Activated B cell treated with CpG ODN at 0.5 μM for 24 hours (primary cell): Measurements from ENCODE around the gene UGP2. TPM values are rescaled to one million over a fixed set of nuclear protein-coding genes. Genes with fewer than 3 reads are reported as not detected.

Experiments
- ATAC-seq: fragments of 200-7000 bp; cut with Tn5 transposase; one replicate; pipeline ENCODE4 v1.10.0; 2021; ENCODE audit warnings: low read depth, mild to moderate bottlenecking, moderate library complexity
- CTCF ChIA-PET: fragments of 350-600 bp; sonication (Branson Sonifier 250); formaldehyde crosslinking; loops from one replicate; lab custom pipeline; 2021; ENCODE audit warnings: antibody characterized with exemption; lab: Charles Lee
- POLR2A ChIA-PET: fragments of 350-600 bp; sonication (Branson Sonifier 250); formaldehyde crosslinking; loops from one replicate; lab custom pipeline; 2021; ENCODE audit warnings: antibody characterized with exemption; lab: Charles Lee
- DNase-seq: peaks from one replicate; pipeline ENCODE4 v3.0.0; 2022
- H3K27ac Mint-ChIP-seq: one replicate; pipeline ENCODE4 v1.8.0; 2020; ENCODE audit warnings: mixed read lengths
- H3K27me3 Mint-ChIP-seq: one replicate; pipeline ENCODE4 v1.8.0; 2021; ENCODE audit warnings: mixed read lengths
- H3K36me3 Mint-ChIP-seq: one replicate; pipeline ENCODE4 v1.8.0; 2021; ENCODE audit warnings: low read depth, mixed read lengths
- H3K4me1 Mint-ChIP-seq: one replicate; pipeline ENCODE4 v1.8.0; 2021; ENCODE audit warnings: mixed read lengths
- H3K4me3 Mint-ChIP-seq: one replicate; pipeline ENCODE4 v1.8.0; 2020; ENCODE audit warnings: mild to moderate bottlenecking, mixed read lengths
- H3K9me3 Mint-ChIP-seq: one replicate; pipeline ENCODE4 v1.8.0; 2020; ENCODE audit warnings: mixed read lengths
- CTCF ChIP-seq: fragments of 200-600 bp; IDR thresholded peaks from one replicate; pipeline ENCODE4 v1.8.0; 2022; ENCODE audit warnings: antibody characterized with exemption, mild to moderate bottlenecking
- intact Hi-C: fragments of 100-400 bp; cut with micrococcal nuclease; formaldehyde crosslinking; loops from one replicate; pipeline ENCODE4 v1.15.1; 2024
- total RNA-seq: library from RNA; stranded (reverse); gene quantifications from 2 replicates; pipeline ENCODE4 v1.2.3, GENCODE V29; 2022

Gene UGP2
- total RNA-seq, 1 donor from 2014 or later, result 73.5 TPM

- peaks cover 79% of the 10 kb centered on the region for H3K36me3 Mint-ChIP-seq
- CTCF ChIA-PET, result no interaction called here
Observed at GRCh38 chr2:63894167-63894566, 52.5 kb downstream of the UGP2 start.

GRCh38 chr2:63898839-63899238 is 57.1 kb downstream of the UGP2 start:
- POLR2A ChIA-PET, result interaction anchor here (0.7 kb wide), 1 partner anchor 9 kb away, joined by 3 read pairs; no protein-coding TSS in a partner anchor
- Mint-ChIP-seq H3K4me3 (no peak overlapping the region), H3K27me3 (no peaks in the 10 kb centered on the region), H3K27ac (no peak overlapping the region), H3K36me3 (peaks cover 71% of the 10 kb centered on the region), H3K4me1 (peaks cover 3% of the 10 kb centered on the region), H3K9me3 (peaks cover 9% of the 10 kb centered on the region)
- DNase-seq (no peak), ATAC-seq (no peak)
- no peak for TF ChIP-seq CTCF
- CTCF ChIA-PET, result no interaction called here
- intact Hi-C loops, result loop anchor here (5.0 kb wide), 1 partner anchor 428 kb away; no protein-coding TSS in a partner anchor

More at GRCh38 chr2:63894167-63894566, 52.5 kb downstream of the UGP2 start:
- Mint-ChIP-seq H3K4me3 (no peak overlapping the region), H3K9me3 (no peaks in the 10 kb centered on the region), H3K4me1 (no peaks in the 10 kb centered on the region), H3K27me3 (no peaks in the 10 kb centered on the region), H3K27ac (no peak overlapping the region)
- ATAC-seq, result no peak
- DNase-seq, result no peak
- POLR2A ChIA-PET, result no interaction called here
- intact Hi-C loops, result no loop called here
- TF ChIP-seq CTCF, result no peak

GRCh38 chr2:63899639-63900038 is 57.9 kb downstream of the UGP2 start:
- ChIA-PET CTCF (no interaction called here), POLR2A (no interaction called here)
- ATAC-seq (no peak), DNase-seq (no peak)
- TF ChIP-seq CTCF, result no peak
- Mint-ChIP-seq H3K4me3 (no peak overlapping the region), H3K4me1 (peaks cover 3% of the 10 kb centered on the region), H3K36me3 (peaks cover 71% of the 10 kb centered on the region), H3K9me3 (peaks cover 11% of the 10 kb centered on the region), H3K27ac (no peak overlapping the region), H3K27me3 (no peaks in the 10 kb centered on the region)
- intact Hi-C loops, result loop anchor here (5.0 kb wide), 1 partner anchor 428 kb away; no protein-coding TSS in a partner anchor

- ChIA-PET CTCF (no interaction called here), POLR2A (no interaction called here)
- Mint-ChIP-seq H3K4me3 (no peak overlapping the region), H3K27ac (no peak overlapping the region), H3K36me3 (peaks cover 73% of the 10 kb centered on the region), H3K27me3 (no peaks in the 10 kb centered on the region), H3K9me3 (peaks cover 22% of the 10 kb centered on the region), H3K4me1 (peaks cover 3% of the 10 kb centered on the region)
- DNase-seq, result no peak
- intact Hi-C loops, result no loop called here
- no peak for ATAC-seq
- no peak for TF ChIP-seq CTCF
Observed at GRCh38 chr2:63902149-63902548, 60.5 kb downstream of the UGP2 start.

- Mint-ChIP-seq H3K36me3 (peaks cover 76% of the 10 kb centered on the region), H3K27me3 (no peaks in the 10 kb centered on the region), H3K27ac (no peak overlapping the region), H3K4me1 (peaks cover 3% of the 10 kb centered on the region), H3K4me3 (no peak overlapping the region), H3K9me3 (peaks cover 22% of the 10 kb centered on the region)
- no peak for TF ChIP-seq CTCF
- ATAC-seq (no peak), DNase-seq (no peak)
- POLR2A ChIA-PET, result no interaction called here
- intact Hi-C loops, result no loop called here
- CTCF ChIA-PET, result no interaction called here
Observed at GRCh38 chr2:63903003-63903402, 61.3 kb downstream of the UGP2 start.
